MG63 (cell line): ENCODE results near the gene LRP2. TPM values are rescaled to one million over a fixed set of nuclear protein-coding genes. Genes with fewer than 3 reads are reported as not detected.

Experiments used
- DNase-seq: peaks from one replicate; pipeline ENCODE4 v3.0.0-alpha.2; 2020
- H3K27me3 ChIP-seq: fragments of 250-450 bp; sonication (Bioruptor Pico); 2 replicates; pipeline ENCODE4 v1.5.1; 2020; ENCODE audit warnings: mild to moderate bottlenecking, moderate library complexity
- H3K36me3 ChIP-seq: fragments of 250-450 bp; sonication (Bioruptor Pico); 2 replicates; pipeline ENCODE4 v1.5.1; 2020; ENCODE audit warnings: mild to moderate bottlenecking, moderate library complexity
- H3K4me3 ChIP-seq: fragments of 250-450 bp; sonication (Bioruptor Pico); 2 replicates; pipeline ENCODE4 v1.5.1; 2020; ENCODE audit warnings: mild to moderate bottlenecking, moderate library complexity
- H3K9me3 ChIP-seq: fragments of 250-450 bp; sonication (Bioruptor Pico); 2 replicates; pipeline ENCODE4 v1.5.1; 2020; ENCODE audit warnings: mild to moderate bottlenecking, moderate library complexity
- total RNA-seq: library from RNA; depleted of rRNA; stranded (reverse); fragments of >200 nt; shearing (Covaris generic); gene quantifications from 2 replicates; pipeline ENCODE4 v1.2.3, GENCODE V29; 2014; ENCODE audit warnings: low replicate concordance

Gene LRP2
- total RNA-seq, 1 experiment from 2014 or later = not detected

- DNase-seq = no peak
These were observed 129.7 kb downstream of the LRP2 start for GRCh38 chr2:169232551-169233154.

GRCh38 chr2:169230204-169230603 is 132.1 kb downstream of the LRP2 start:
- no peak for DNase-seq
- Histone ChIP-seq H3K36me3 (no peaks in the 10 kb centered on the region), H3K9me3 (no peaks in the 10 kb centered on the region), H3K27me3 (no peaks in the 10 kb centered on the region), H3K4me3 (no peak overlapping the region)

More at GRCh38 chr2:169232551-169233154, 129.7 kb downstream of the LRP2 start:
- Histone ChIP-seq H3K27me3 (no peaks in the 10 kb centered on the region; the same call in 1 of the 2 replicates), H3K4me3 (no peak overlapping the region), H3K9me3 (no peaks in the 10 kb centered on the region), H3K36me3 (no peaks in the 10 kb centered on the region)

- Histone ChIP-seq H3K4me3 (no peak overlapping the region), H3K9me3 (no peaks in the 10 kb centered on the region), H3K36me3 (no peaks in the 10 kb centered on the region), H3K27me3 (no peaks in the 10 kb centered on the region)
- DNase-seq = no peak
These were observed 132.7 kb downstream of the LRP2 start for GRCh38 chr2:169229590-169229989.

GRCh38 chr2:169225906-169226305 is 136.4 kb downstream of the LRP2 start:
- Histone ChIP-seq H3K9me3 (no peaks in the 10 kb centered on the region), H3K36me3 (no peaks in the 10 kb centered on the region), H3K27me3 (no peaks in the 10 kb centered on the region), H3K4me3 (no peak overlapping the region)
- DNase-seq = no peak

DNA sequence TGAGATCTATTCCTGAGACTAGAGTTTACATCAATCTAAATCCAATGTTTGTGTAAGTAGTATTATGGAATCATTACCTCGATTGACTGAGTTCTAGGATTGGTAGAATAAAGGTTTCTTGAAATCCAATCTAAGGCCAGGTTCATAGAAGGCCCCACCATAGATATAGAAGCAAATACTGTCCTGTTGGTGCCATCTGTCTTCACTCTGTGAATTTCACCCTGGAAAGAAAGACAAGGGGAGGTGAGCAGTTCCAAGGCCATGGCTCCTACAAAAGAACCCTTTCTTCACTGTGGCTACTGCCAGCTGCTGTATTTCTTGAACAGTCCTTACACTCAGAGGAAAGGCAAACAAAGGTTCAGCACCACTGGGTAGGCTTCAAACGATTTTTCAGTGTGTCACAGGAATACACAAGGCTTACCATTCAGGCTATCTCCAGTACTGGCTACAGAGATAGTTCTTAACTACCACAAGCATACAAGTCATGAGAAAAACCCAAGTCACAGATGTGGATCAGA is 137.0 kb downstream of the LRP2 start:
- H3K9me3 ChIP-seq = no peaks in the 10 kb centered on the region
- DNase-seq = no peak
- no peaks in the 10 kb centered on the region for H3K27me3 ChIP-seq
- no peaks in the 10 kb centered on the region for H3K36me3 ChIP-seq
- no peak overlapping the region for H3K4me3 ChIP-seq

DNA sequence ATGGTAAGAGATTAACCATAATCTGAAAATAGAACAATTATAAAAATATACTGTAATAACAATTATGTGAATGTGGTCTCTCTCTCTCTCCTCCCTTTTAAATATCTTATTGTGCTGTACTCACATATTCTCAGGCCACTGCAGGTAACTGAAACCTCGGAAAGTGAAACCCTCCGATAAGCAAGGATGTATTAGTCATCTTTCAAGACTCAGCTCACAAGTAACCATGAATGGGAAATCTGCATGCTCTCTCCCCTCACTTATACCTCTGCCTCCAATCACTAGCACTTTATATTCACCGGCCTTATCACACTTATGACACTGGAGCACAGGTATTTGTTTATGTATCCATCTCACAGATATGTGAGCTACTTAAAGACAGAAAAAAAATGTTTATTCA is 139.7 kb downstream of the LRP2 start:
- DNase-seq = no peak
- peaks cover 3% of the 10 kb centered on the region; the same call in 1 of the 2 replicates for H3K27me3 ChIP-seq
- no peak overlapping the region for H3K4me3 ChIP-seq
- no peaks in the 10 kb centered on the region for H3K36me3 ChIP-seq
- no peaks in the 10 kb centered on the region for H3K9me3 ChIP-seq

DNA sequence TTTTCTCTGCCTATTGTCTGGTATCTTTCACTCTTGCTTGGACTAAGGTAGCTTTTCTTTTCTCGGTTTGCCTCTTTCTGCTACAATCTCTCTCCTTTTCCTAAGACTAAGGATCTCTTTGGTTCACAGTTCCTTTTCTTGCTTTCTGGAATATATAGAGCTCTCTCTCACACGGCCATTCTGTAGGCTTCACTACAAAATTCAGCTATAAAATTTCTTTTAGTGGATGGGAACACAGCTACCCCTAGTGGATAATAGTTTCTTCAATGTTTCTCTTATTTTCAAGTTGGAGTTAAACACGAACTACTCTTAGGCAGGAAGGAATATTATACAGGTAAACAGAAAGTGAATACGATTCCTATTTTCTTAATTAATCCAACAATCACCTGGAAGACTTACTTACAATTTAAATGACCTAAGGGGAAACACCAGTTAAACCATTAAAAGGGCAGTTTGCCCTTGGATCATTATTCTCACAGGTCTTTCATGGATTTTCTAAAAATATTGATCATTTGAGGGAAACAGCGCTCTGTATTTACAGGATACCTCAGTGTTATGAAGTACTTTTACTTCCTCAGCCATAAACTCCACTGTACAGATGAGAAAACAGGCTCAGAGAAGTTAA is 140.5 kb downstream of the LRP2 start:
- Histone ChIP-seq H3K36me3 (no peaks in the 10 kb centered on the region), H3K9me3 (no peaks in the 10 kb centered on the region), H3K4me3 (no peak overlapping the region), H3K27me3 (peaks cover 4% of the 10 kb centered on the region; the same call in 1 of the 2 replicates)
- DNase-seq = no peak

DNA sequence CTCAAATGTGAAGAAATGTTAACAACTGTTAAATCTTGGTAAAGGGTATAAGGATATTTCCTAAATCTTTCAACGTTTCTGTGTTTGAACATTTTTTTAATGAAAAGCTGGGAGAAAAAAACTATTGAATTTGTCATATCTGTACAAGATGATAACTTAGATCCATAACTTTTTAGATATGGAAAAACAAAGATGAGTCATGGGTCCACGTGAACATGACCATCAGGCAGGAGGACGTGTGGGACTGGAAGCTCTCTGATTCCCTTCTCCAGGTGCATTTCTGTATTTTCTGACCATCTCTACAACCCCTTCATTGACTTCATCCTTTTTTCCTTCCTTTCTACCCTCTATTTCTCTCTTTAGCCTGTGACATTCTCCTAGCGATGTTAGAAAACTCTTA is 151.4 kb downstream of the LRP2 start:
- Histone ChIP-seq H3K36me3 (no peaks in the 10 kb centered on the region), H3K4me3 (no peak overlapping the region), H3K27me3 (no peaks in the 10 kb centered on the region; the same call in 1 of the 2 replicates), H3K9me3 (no peaks in the 10 kb centered on the region)
- DNase-seq = no peak

GRCh38 chr2:169208026-169208425 is 154.3 kb downstream of the LRP2 start:
- Histone ChIP-seq H3K9me3 (no peaks in the 10 kb centered on the region), H3K4me3 (no peak overlapping the region), H3K36me3 (no peaks in the 10 kb centered on the region), H3K27me3 (peaks cover 3% of the 10 kb centered on the region)
- DNase-seq = no peak

DNA sequence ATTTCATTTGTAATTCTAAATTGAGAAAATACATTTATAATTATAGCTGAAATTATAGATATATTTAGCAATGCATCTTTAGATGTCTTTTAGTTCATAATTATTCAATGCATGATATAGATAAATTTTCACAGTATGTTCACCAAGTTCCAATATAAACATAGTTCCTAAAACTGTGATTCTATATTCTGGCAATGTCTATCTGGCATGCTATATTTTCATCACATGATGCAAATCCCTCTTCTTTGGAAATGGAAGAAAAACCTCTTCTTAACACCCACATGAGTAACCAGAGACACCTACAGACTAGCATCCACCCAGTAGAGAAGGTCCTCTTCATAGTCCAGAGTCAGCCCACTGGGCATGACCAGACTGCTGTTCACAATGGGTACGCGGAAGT is 157.2 kb downstream of the LRP2 start:
- peaks cover 3% of the 10 kb centered on the region; the same call in 1 of the 2 replicates for H3K27me3 ChIP-seq
- no peak for DNase-seq
- H3K36me3 ChIP-seq = no peaks in the 10 kb centered on the region
- H3K9me3 ChIP-seq = no peaks in the 10 kb centered on the region
- no peak overlapping the region for H3K4me3 ChIP-seq

GRCh38 chr2:169203952-169204351 is 158.4 kb downstream of the LRP2 start:
- no peak overlapping the region for H3K4me3 ChIP-seq
- peaks cover 3% of the 10 kb centered on the region; the same call in 1 of the 2 replicates for H3K27me3 ChIP-seq
- H3K9me3 ChIP-seq = no peaks in the 10 kb centered on the region
- no peak for DNase-seq
- H3K36me3 ChIP-seq = no peaks in the 10 kb centered on the region

- peaks cover 3% of the 10 kb centered on the region; the same call in 1 of the 2 replicates for H3K27me3 ChIP-seq
- no peak for DNase-seq
- H3K9me3 ChIP-seq = no peaks in the 10 kb centered on the region
- no peaks in the 10 kb centered on the region for H3K36me3 ChIP-seq
- no peak overlapping the region for H3K4me3 ChIP-seq
These were observed 161.6 kb downstream of the LRP2 start for GRCh38 chr2:169200756-169201155.

GRCh38 chr2:169193618-169194017 is 168.7 kb downstream of the LRP2 start:
- no peak for DNase-seq
- H3K36me3 ChIP-seq = no peaks in the 10 kb centered on the region
- no peaks in the 10 kb centered on the region for H3K27me3 ChIP-seq
- no peaks in the 10 kb centered on the region for H3K9me3 ChIP-seq
- H3K4me3 ChIP-seq = no peak overlapping the region

DNA sequence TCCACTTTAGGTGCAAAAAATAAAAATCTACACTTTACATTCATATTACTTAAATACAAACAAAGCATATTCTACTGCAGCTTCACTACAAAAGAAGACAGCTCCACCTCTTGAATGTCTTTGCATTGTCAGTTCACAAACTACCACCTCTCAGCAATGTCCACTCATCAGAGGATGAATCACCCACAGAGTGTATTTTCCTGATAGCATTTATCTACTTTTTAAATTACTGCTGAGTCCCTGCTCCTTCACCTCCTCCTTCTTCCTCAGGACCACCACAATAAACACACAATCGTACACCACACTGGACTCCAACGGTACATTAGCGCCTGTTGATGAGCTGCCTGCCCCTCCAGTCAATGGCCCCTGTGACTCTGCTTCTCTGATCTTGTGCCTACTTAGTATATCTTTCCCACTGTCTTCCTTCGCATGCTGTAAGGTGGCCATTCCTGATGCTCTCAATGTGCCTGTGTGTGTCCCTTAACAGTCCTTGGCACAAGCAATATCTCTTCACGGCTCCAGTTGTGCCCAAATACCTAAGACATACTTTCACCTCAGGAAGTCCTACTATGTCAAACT is 172.0 kb downstream of the LRP2 start:
- Histone ChIP-seq H3K36me3 (no peaks in the 10 kb centered on the region), H3K27me3 (no peaks in the 10 kb centered on the region), H3K4me3 (no peak overlapping the region), H3K9me3 (no peaks in the 10 kb centered on the region)
- DNase-seq = no peak

- Histone ChIP-seq H3K36me3 (no peaks in the 10 kb centered on the region), H3K4me3 (no peak overlapping the region), H3K27me3 (no peaks in the 10 kb centered on the region), H3K9me3 (no peaks in the 10 kb centered on the region)
- no peak for DNase-seq
These were observed 173.2 kb downstream of the LRP2 start for GRCh38 chr2:169189132-169189531.

DNA sequence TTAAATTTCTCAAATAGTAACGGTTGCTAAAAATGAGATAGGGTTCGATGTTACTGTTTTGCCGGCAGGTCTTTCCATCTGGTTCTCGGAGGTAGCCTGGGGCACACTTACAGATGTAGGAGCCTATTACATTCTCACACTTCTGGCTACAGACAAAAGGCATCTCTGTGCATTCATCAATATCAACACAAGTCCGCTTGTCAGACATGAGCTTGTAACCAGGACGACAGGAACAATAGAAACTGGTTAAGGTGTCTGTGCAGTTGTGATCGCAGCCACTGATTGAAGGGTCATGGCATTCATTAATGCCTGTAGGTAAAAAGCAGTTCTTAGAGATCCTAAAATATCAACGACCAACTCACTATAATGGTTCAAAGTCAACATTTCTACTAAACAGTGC is 176.6 kb downstream of the LRP2 start:
- H3K4me3 ChIP-seq = no peak overlapping the region
- no peaks in the 10 kb centered on the region for H3K9me3 ChIP-seq
- H3K36me3 ChIP-seq = no peaks in the 10 kb centered on the region
- no peaks in the 10 kb centered on the region for H3K27me3 ChIP-seq
- DNase-seq = no peak

DNA sequence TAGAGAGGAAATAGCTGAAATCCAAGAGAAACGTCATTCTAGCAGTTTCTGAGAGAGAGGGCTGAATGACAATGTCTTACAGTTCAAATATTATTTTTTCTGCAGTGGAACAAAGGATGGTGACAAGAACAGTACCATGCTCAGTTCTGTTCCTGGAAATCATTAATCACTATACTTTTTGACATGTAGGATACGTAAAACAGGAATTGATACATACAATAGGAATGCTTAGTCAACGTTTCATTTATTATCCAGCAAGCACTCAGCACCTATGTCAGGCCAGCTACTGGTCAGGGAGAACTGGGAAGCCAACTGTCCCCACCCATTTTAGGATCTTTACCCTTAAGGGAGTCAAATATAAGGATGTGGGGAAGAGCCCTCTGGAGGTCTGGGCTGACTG is 178.3 kb downstream of the LRP2 start:
- H3K27me3 ChIP-seq = no peaks in the 10 kb centered on the region
- no peaks in the 10 kb centered on the region for H3K9me3 ChIP-seq
- no peak for DNase-seq
- no peak overlapping the region for H3K4me3 ChIP-seq
- H3K36me3 ChIP-seq = no peaks in the 10 kb centered on the region

DNA sequence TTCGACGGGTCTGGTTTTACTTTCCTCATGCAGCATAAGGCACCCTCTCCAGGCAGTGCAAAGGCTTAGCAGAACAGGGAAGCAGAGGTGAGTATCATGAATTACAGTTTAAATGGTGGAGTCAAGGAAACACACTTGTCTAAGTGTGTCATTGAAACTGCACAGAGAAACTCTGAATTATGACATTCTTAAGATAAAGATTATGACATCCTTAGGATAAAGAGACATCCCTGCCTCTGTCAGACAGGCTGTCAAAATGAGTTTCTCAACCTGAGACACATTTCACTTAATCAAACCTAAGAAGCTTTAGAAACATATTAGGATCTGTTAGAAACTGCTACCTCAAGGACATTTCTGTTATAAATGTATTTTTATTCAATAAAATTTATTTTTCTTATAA is 179.8 kb downstream of the LRP2 start:
- no peak overlapping the region for H3K4me3 ChIP-seq
- H3K36me3 ChIP-seq = no peaks in the 10 kb centered on the region
- H3K27me3 ChIP-seq = no peaks in the 10 kb centered on the region
- DNase-seq = no peak
- no peaks in the 10 kb centered on the region for H3K9me3 ChIP-seq
